ENCODE measurements around the gene MAP3K12. TPM values are rescaled to one million over a fixed set of nuclear protein-coding genes. Genes with fewer than 3 reads are reported as not detected.
A peak's percentile ranks its signal among the peaks of the same experiment; 100 is the strongest.

The MAP3K12 gene
- total and polyA plus RNA-seq, 2 of the 13 experiments (the other 11 are each of a cell fraction or from before 2014, with no cell fraction given) = 0.20 to 1.1 TPM

GRCh38 chr12:53451661-53452158, 47.5 kb downstream of the MAP3K12 start, which contains the start of gene PCBP2 (continued):
- no peak for TF ChIP-seq ZBTB26 (CRISPR knock-in tag; IDR thresholded peaks at IDR 0.05; ENCODE audit: borderline replicate concordance)
- TF ChIP-seq EHMT2 (IDR thresholded peaks at IDR 0.05; ENCODE audit: borderline replicate concordance, low read depth, low read length) = no peak
- no peak for TF ChIP-seq PHF8 (CRISPR knock-in tag; IDR thresholded peaks at IDR 0.05)
- 0 out of 2 replicates have a peak, but pooled peaks have one; percentile 43 for TF ChIP-seq ZNF572 (CRISPR knock-in tag; IDR thresholded peaks at IDR 0.05)
- TF ChIP-seq ZMYM4 (CRISPR knock-in tag; IDR thresholded peaks at IDR 0.05) = peak; percentile 88
- TF ChIP-seq TAF1 (CRISPR knock-in tag; IDR thresholded peaks at IDR 0.05) = peak; percentile 71
- TF ChIP-seq PHF21A (CRISPR knock-in tag; IDR thresholded peaks at IDR 0.05) = no peak
- no peak for TF ChIP-seq NFAT5 (CRISPR knock-in tag; IDR thresholded peaks at IDR 0.05)
- TF ChIP-seq ZBTB2 (CRISPR knock-in tag; IDR thresholded peaks at IDR 0.05; ENCODE audit: low read depth) = peak; percentile 87
- peak; percentile 32; the same call in 1 of the 2 replicates for TF ChIP-seq ZBTB40 (IDR thresholded peaks at IDR 0.05)
- no peak for TF ChIP-seq ZBTB40 (CRISPR knock-in tag; IDR thresholded peaks at IDR 0.05)
- TF ChIP-seq ZFP36L1 (CRISPR knock-in tag; IDR thresholded peaks at IDR 0.05) = 0 out of 2 replicates have a peak, but pooled peaks have one; percentile 75

All from HepG2 (cell line).